Hepatocyte (in vitro differentiated cells): ENCODE results near the gene PLEKHG5. TPM values are rescaled to one million over a fixed set of nuclear protein-coding genes. Genes with fewer than 3 reads are reported as not detected.

Experiments
- DNase-seq: peaks from one replicate; pipeline ENCODE4 v3.0.0-alpha.2; 2016; ENCODE audit warnings: low spot score
- H2AFZ ChIP-seq: fragments of 200-600 bp; sonication (generic); 2 replicates; pipeline ENCODE4 v1.6.0; 2016; ENCODE audit warnings: antibody characterized with exemption, mild to moderate bottlenecking
- H3K27ac ChIP-seq: fragments of 200-600 bp; sonication (generic); 2 replicates; pipeline ENCODE4 v1.5.1; 2016; ENCODE audit warnings: mild to moderate bottlenecking
- H3K27me3 ChIP-seq: fragments of 200-600 bp; sonication (generic); 2 replicates; pipeline ENCODE4 v1.6.1; 2016
- H3K36me3 ChIP-seq: fragments of 200-600 bp; sonication (generic); replicated peaks from 2 replicates; pipeline ENCODE4 v1.5.1; 2016; ENCODE audit warnings: low read depth; ENCODE audit not compliant: insufficient read depth
- H3K4me1 ChIP-seq: fragments of 200-600 bp; sonication (generic); 2 replicates; pipeline ENCODE4 v1.5.1; 2016; ENCODE audit warnings: mild to moderate bottlenecking, moderate library complexity; ENCODE audit not compliant: insufficient read depth
- H3K4me2 ChIP-seq: fragments of 200-600 bp; sonication (generic); 2 replicates; pipeline ENCODE4 v1.6.0; 2016
- H3K4me3 ChIP-seq: fragments of 200-600 bp; sonication (generic); 2 replicates; pipeline ENCODE4 v1.5.1; 2016; ENCODE audit warnings: mild to moderate bottlenecking
- H3K79me2 ChIP-seq: fragments of 200-600 bp; sonication (generic); 2 replicates; pipeline ENCODE4 v1.6.0; 2017; ENCODE audit warnings: mild to moderate bottlenecking
- H3K9me2 ChIP-seq: fragments of 200-600 bp; sonication (generic); replicated peaks from 2 replicates; pipeline ENCODE4 v1.6.0; 2017; ENCODE audit warnings: mild to moderate bottlenecking; ENCODE audit not compliant: insufficient read depth
- H3K9me3 ChIP-seq: fragments of 200-600 bp; sonication (generic); 2 replicates; pipeline ENCODE4 v1.5.1; 2016; ENCODE audit warnings: low read depth, mild to moderate bottlenecking
- H4K20me1 ChIP-seq: fragments of 200-600 bp; sonication (generic); 2 replicates; pipeline ENCODE4 v1.6.0; 2016; ENCODE audit warnings: mild to moderate bottlenecking; ENCODE audit not compliant: insufficient read depth, poor library complexity, severe bottlenecking
- EZH2 ChIP-seq: fragments of 200-600 bp; sonication (generic); IDR thresholded peaks from 2 replicates; pipeline ENCODE4 v1.6.1; 2016; ENCODE audit warnings: antibody characterized with exemption, mild to moderate bottlenecking, borderline replicate concordance
- EZH2phosphoT487 ChIP-seq: fragments of 200-600 bp; sonication (generic); IDR thresholded peaks from one replicate; pipeline ENCODE4 v1.6.1; 2018; ENCODE audit warnings: antibody characterized with exemption, mild to moderate bottlenecking, low read depth, moderate library complexity; ENCODE audit not compliant: unreplicated experiment, severe bottlenecking
- WGBS: methylation state at CpG from one replicate; pipeline ENCODE4 v1.1.6; 2016; ENCODE audit warnings: low lambda C conversion rate; ENCODE audit errors: missing lambda C conversion rate; 5-methylcytosine and 5-hydroxymethylcytosine counted together
- polyA plus RNA-seq: library from polyadenylated mRNA; unstranded; fragments of >200 nt; fragmentation: Nextera tagmentation; extraction: Ambion mirVana; gene quantifications from 2 replicates; pipeline ENCODE4 v1.2.1, GENCODE V29; 2016
- total RNA-seq: library from RNA; depleted of rRNA; stranded (reverse); fragments of >200 nt; gene quantifications from 2 replicates; pipeline ENCODE4 v1.2.3, GENCODE V29; 2014
- TF ChIP-seq, protein P1 (sequence below): fragments of 200-600 bp; sonication (generic); IDR thresholded peaks from 2 replicates; pipeline ENCODE4 v1.5.1; 2016; ENCODE audit warnings: antibody characterized with exemption, mild to moderate bottlenecking; ENCODE audit not compliant: poor library complexity

The PLEKHG5 gene
- total and polyA plus RNA-seq, 2 experiments from 2014 or later = 11.5 to 13.3 TPM

DNA sequence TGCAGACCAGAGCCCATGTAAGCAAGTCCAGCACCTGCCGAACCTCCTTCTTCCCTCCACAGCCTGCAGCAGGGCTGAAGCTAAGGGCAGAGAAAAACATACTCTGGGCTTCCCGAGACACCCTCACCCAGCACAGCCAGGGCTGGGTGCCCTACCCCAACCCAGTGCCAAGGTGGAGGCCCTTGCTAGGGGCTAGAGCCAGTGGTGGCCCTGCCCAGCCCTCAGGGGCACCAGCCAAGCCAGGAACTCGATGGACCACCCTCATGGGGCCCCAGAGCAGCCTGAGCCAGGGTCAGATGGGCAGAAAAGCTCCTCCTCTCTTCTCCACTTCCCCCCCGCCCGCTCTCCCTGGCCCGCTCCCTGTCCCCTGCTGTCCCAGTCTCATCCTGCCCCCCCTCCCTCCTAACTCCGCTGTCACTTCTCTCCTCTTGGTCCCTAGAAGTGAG, 41.4 kb downstream of the PLEKHG5 start:
- DNase-seq = no peak
- peak overlapping the region; percentile 81 for H3K4me2 ChIP-seq
- H4K20me1 ChIP-seq = no peaks in the 10 kb centered on the region
- peaks cover 20% of the 10 kb centered on the region for H3K27me3 ChIP-seq
- no peaks in the 10 kb centered on the region for H3K36me3 ChIP-seq
- H3K27ac ChIP-seq = peak overlapping the region; percentile 69
- H3K4me3 ChIP-seq = no peak overlapping the region
- H2AFZ ChIP-seq = no peak overlapping the region
- no peaks in the 10 kb centered on the region for H3K79me2 ChIP-seq
- 84% methylated on average over 3 of the region's 7 CpGs for WGBS
- no peaks in the 10 kb centered on the region for H3K9me3 ChIP-seq
- TF ChIP-seq, protein P1, sequence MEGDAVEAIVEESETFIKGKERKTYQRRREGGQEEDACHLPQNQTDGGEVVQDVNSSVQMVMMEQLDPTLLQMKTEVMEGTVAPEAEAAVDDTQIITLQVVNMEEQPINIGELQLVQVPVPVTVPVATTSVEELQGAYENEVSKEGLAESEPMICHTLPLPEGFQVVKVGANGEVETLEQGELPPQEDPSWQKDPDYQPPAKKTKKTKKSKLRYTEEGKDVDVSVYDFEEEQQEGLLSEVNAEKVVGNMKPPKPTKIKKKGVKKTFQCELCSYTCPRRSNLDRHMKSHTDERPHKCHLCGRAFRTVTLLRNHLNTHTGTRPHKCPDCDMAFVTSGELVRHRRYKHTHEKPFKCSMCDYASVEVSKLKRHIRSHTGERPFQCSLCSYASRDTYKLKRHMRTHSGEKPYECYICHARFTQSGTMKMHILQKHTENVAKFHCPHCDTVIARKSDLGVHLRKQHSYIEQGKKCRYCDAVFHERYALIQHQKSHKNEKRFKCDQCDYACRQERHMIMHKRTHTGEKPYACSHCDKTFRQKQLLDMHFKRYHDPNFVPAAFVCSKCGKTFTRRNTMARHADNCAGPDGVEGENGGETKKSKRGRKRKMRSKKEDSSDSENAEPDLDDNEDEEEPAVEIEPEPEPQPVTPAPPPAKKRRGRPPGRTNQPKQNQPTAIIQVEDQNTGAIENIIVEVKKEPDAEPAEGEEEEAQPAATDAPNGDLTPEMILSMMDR = no peak
- H3K9me2 ChIP-seq = no peaks in the 10 kb centered on the region
- H3K4me1 ChIP-seq = peaks cover 19% of the 10 kb centered on the region

DNA sequence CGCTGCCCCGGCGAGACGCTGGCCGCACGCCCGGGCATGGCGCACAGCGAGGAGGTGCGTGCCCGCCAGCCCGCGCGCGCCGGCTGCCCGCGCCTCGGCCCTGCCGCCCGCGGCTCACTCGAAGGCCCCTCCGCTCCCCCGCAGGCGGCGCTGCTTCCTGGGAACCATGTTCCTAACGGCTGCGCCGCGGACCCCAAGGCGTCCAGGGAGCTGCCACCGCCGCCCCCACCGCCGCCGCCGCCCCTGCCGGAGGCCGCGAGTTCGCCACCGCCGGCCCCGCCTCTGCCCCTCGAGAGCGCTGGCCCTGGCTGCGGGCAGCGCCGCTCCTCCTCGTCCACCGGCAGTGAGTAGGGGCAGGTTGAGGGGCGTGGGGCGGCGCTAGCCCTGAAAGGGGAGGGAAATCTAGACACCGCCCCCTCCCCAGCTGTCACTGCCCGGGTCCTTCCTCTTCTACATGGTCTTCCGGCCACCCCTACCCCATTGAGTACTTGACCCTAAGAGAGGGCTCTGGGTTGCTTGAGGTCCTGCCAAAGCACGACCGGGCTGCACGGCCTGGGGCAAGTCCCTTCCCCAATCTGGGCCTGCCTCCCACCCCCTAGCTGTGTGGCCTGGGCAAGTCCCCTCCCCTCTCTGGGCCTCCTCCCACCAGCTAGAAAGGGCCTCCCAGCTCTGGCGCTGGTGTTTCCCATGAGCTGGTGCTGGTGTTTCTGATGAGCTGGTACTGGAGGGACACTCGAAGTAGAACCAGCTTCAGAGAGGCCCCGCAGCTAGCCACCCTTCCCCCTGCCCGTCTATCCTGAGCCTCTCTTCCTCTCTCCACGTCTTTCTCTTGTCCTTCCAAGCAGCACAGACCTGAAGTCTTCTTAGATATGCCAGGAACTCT, 42.5 kb downstream of the PLEKHG5 start:
- Histone ChIP-seq H3K9me2 (no peaks in the 10 kb centered on the region), H2AFZ (no peak overlapping the region), H4K20me1 (no peaks in the 10 kb centered on the region), H3K9me3 (no peaks in the 10 kb centered on the region), H3K4me1 (peaks cover 19% of the 10 kb centered on the region), H3K27me3 (peaks cover 20% of the 10 kb centered on the region), H3K79me2 (no peaks in the 10 kb centered on the region), H3K27ac (peak overlapping the region; percentile 23), H3K36me3 (no peaks in the 10 kb centered on the region), H3K4me2 (peak overlapping the region; percentile 81), H3K4me3 (no peak overlapping the region)
- TF ChIP-seq EZH2phosphoT487 (no peak), EZH2 (no peak)
- TF ChIP-seq, protein P1 = no peak
- peak; percentile 73 for DNase-seq
- WGBS = 12% methylated on average over 23 of the region's 66 CpGs

DNA sequence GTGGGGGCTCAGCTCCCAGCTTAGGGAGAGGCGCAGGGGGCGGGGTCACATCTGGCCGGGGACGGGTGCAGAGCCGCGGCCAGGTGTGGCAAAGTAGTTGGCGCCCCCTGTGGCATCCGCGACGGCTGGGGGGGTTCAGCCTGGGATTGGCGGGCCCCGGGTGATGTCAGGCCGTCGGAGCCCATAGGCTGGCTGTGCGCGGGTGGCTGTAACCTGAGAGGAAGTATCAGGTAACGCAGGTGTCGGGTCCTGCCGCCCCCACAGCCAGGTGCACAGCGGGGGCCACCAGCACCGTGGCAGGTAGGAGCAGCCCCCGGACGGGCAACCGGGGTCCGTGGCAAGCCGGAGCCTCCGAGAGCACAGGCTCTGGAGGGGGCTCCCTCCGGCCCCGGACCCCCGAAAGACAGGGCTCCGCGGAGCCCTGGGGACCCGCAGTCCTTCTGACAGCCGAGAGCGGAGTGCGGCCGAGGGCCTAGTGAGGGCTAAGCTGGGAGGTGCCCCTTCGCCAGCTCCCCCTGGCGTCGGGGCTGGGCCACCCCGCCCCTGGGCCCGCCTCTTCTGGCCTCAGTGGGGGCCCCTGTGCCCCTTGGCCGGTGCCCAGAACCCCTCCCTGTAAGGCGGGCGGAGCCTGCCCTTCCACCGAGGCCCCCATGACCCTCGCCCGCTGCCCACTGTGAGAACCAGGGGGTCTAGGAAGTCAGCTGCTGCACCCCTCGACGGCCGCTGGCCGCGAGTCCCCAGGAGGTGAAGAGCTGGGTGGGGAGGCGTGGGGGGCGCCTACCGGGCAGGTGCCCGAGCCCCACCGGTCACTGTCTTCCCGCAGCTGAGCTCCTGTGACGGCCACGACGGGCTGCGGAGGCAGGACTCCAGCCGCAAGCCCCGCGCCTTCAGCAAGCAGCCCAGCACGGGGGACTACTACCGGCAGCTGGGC, 43.4 kb downstream of the PLEKHG5 start:
- DNase-seq = peak; percentile 69
- Histone ChIP-seq H3K4me1 (peaks cover 19% of the 10 kb centered on the region), H3K36me3 (no peaks in the 10 kb centered on the region), H3K9me2 (no peaks in the 10 kb centered on the region), H3K79me2 (no peaks in the 10 kb centered on the region), H3K4me2 (peak overlapping the region; percentile 81), H3K9me3 (no peaks in the 10 kb centered on the region), H3K4me3 (no peak overlapping the region), H3K27ac (no peak overlapping the region), H2AFZ (no peak overlapping the region), H3K27me3 (peaks cover 20% of the 10 kb centered on the region), H4K20me1 (no peaks in the 10 kb centered on the region)
- TF ChIP-seq EZH2phosphoT487 (peak; percentile 35), EZH2 (peak; percentile 64)
- TF ChIP-seq, protein P1 = peak; percentile 22
- 6% methylated on average over 46 of the region's 68 CpGs for WGBS
